Nucleus accumbens (tissue), 56 donors: ENCODE data around the gene C2orf49.

Experiments used
- DNase-seq, 56 donors: peaks; one replicate each; lab custom pipeline; 2025; lab: John Stamatoyannopoulos, UW

The C2orf49 gene

DNA sequence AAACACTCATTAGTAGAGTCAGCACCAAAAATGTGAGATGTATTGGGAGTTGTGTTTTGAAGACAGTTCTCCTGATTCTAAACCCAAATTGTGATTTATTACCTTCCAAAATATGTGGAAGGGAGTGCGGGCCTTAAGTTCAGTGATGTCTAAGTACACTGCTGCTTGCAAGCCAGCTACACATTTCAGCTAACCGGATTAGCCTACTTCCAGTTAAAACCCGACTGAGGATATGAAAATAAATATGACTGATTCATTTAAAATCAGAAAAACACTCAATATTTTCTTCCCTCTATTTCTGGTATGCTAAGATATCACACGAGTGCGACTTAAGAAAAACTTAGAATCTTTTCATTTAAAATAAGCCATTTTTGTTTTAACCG is 60.6 kb downstream of the C2orf49 start:
- DNase-seq, result no peak

DNA sequence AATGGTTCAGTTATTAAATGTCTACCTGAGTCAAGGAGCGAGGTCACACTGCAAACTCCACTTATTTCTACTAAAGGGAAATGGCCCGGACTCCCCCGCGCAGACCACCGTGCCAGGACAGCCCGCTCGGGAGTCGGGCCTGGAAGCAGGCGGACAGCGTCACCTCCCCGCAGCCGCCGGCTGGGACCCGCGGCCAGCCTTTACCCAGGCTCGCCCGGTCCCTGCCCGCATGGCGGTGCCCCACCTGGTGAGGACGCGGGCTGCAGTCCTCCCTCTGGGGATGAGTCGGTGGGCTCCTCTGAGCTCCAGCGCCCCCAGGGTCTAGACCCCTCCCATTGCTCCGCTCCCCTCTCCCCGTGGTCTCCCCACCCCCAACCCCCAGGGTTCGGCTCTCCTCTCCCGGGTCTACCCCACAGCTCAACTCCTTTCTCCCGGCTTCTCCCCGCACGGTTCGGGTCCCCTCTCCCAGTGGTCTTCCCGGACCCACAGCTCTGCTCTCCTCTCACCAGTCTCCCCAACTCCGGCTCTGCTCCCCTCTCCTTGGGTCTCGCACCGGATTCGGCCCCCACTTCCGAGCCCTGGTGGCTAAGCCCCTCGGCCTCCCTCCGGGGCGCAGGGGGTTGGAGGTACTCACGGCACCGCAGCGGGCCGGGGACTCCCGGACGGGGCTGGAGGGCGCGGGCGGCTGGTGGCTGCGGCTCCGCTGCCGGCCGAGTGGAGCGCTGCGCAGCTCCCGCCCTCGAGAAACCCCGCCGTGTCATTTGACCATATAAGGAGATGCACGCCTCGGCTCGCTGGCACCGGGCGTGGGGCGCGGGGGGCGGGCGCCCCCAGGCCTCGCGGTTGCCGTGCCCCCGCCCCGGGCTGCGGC is 61.2 kb downstream of the C2orf49 start, which contains the start of gene FHL2:
TSS of gene FHL2 (minus strand) at position 716 of the 871 bp plus-strand sequence. CDS start 12,535 bp downstream, outside the sequence.
- peak in 20 of 56 donors; percentile 2 to 71 (median 20) for DNase-seq
